GM12874 (cell line): Measurements from ENCODE around the gene POLR3F.

Experiments
- TF ChIP-seq, protein P1 (sequence below): IDR thresholded peaks from 2 replicates; pipeline ENCODE4 v1.5.1; 2011; ENCODE audit warnings: low read depth, mild to moderate bottlenecking, control low read depth, low read length, moderate library complexity; ENCODE audit not compliant: insufficient read depth

The POLR3F gene

GRCh38 chr20:18488301-18488700, 21.1 kb downstream of the POLR3F start:
- TF ChIP-seq, protein P1, sequence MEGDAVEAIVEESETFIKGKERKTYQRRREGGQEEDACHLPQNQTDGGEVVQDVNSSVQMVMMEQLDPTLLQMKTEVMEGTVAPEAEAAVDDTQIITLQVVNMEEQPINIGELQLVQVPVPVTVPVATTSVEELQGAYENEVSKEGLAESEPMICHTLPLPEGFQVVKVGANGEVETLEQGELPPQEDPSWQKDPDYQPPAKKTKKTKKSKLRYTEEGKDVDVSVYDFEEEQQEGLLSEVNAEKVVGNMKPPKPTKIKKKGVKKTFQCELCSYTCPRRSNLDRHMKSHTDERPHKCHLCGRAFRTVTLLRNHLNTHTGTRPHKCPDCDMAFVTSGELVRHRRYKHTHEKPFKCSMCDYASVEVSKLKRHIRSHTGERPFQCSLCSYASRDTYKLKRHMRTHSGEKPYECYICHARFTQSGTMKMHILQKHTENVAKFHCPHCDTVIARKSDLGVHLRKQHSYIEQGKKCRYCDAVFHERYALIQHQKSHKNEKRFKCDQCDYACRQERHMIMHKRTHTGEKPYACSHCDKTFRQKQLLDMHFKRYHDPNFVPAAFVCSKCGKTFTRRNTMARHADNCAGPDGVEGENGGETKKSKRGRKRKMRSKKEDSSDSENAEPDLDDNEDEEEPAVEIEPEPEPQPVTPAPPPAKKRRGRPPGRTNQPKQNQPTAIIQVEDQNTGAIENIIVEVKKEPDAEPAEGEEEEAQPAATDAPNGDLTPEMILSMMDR = no peak

GRCh38 chr20:18496042-18496441, 28.9 kb downstream of the POLR3F start:
- TF ChIP-seq, protein P1 = no peak

DNA sequence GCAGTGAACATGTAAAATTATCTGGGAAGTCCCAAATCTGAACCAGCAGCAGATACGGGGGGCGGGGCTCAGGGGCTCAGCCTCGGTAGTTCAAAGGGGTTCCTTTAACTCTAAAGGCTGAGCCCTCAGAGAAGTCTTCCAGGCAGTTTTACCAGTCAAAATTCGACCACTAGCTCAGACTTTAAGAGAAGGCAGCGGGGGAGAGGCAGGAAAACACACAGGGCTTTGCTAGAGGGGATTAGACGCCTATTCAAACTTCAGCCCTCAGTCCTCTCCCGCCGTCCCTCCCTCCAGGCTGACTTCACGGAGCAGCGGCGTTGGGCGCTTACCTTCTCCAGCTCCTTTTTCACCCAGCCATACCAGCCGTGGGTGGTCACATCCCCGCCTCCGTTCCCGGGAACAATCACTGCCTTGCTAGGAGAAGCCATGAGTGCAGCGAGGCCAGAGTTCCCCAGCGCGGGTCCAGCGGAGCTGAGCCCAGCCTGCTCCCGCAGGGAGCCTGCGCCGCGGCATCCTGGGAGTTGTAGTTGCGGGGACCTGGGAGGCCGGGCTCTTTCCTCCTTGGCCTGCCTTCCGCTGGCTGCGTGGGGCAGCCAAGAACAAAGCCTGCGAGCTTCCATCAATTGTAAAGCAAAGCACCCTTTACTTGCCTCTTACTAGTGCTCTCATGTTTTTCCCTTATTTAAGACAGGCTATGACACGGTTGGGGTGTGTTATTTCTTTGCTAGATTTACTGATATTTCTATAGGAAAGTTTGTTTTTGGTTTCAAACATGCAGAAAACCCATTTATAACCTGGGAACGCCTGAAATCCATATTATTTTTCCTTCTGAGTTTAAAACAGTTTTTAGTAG, 29.8 kb downstream of the POLR3F start, which contains the start of gene RBBP9:
Gene RBBP9, minus strand, starts transcription at position 486 of the 853 bp plus-strand sequence. Its CDS starts 58 bp downstream, at position 428.
- TF ChIP-seq, protein P1 = no peak

GRCh38 chr20:18497603-18498002, 30.4 kb downstream of the POLR3F start:
- TF ChIP-seq, protein P1 = no peak

GRCh38 chr20:18504479-18505060, 37.4 kb downstream of the POLR3F start:
- TF ChIP-seq, protein P1 = no peak

DNA sequence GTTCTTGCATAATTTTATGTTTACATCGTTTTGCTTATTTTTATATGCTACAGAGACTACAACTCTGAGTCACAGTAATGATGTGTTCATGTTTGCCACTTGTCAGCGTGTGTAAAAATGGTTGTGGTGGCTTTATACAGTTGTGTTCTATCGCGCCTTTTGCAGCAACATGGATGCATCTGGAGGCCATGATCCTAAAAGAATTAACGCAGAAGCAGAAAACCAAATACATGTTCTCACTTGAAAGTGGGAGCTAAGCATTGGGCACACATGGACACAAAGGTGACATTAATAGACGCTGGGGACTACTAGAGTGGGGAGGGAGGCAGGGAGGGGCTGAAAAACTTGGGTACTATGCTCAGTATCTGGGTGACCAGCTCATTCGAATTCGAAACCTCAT, 39.6 kb downstream of the POLR3F start:
- TF ChIP-seq, protein P1 = no peak
